GM23248 (cell line): ENCODE results near the gene SLC2A3.

ENCODE experiments used
- EZH2 ChIP-seq: fragments of 200-600 bp; sonication (generic); IDR thresholded peaks from 2 replicates; pipeline ENCODE4 v1.6.1; 2018; ENCODE audit warnings: antibody characterized with exemption, mild to moderate bottlenecking; ENCODE audit not compliant: insufficient read depth, poor library complexity, severe bottlenecking
- EZH2phosphoT487 ChIP-seq: fragments of 200-600 bp; sonication (generic); IDR thresholded peaks from 2 replicates; pipeline ENCODE4 v1.6.1; 2018; ENCODE audit warnings: antibody characterized with exemption, moderate library complexity, mild to moderate bottlenecking, low read depth; ENCODE audit not compliant: insufficient read depth

- TF ChIP-seq EZH2 (no peak), EZH2phosphoT487 (no peak)
These were observed 8.5 kb downstream of the SLC2A3 start for GRCh38 chr12:7927470-7927869.
